ENCODE results near the gene ADGRG2.
"Not testable (repeated sequence)": the region's sequence is repeated elsewhere in the genome, so short reads cannot be mapped to it uniquely, and the experiment has no call there.

ADGRG2 gene

GRCh38 chrX:19003756-19004155 is 118.5 kb downstream of the ADGRG2 start:
- DNase-seq, result no peak

GRCh38 chrX:18998653-18999052 is 123.6 kb downstream of the ADGRG2 start:
- DNase-seq, result no peak

GRCh38 chrX:18997916-18998315 is 124.4 kb downstream of the ADGRG2 start:
- DNase-seq, result no peak

GRCh38 chrX:18996536-18996935 is 125.7 kb downstream of the ADGRG2 start:
- DNase-seq, result no peak

GRCh38 chrX:18995221-18995620 is 127.0 kb downstream of the ADGRG2 start:
- DNase-seq, result no peak

- no peak for DNase-seq
Measured at GRCh38 chrX:18994713-18995112, 127.6 kb downstream of the ADGRG2 start.

- DNase-seq, result no peak
Measured at GRCh38 chrX:18992829-18993228, 129.4 kb downstream of the ADGRG2 start.

GRCh38 chrX:18985186-18985435 is 137.2 kb downstream of the ADGRG2 start:
- DNase-seq, result no peak

GRCh38 chrX:18984381-18985185 is 137.7 kb downstream of the ADGRG2 start:
- DNase-seq, result peak; percentile 86

GRCh38 chrX:18983666-18984380 is 138.4 kb downstream of the ADGRG2 start, which contains the start of gene PHKA2:
Gene PHKA2, minus strand, starts transcription at chrX:18984114. Its CDS starts 182 bp downstream, at chrX:18983932.
- peak; percentile 77 for DNase-seq

- DNase-seq, result no peak
Measured at GRCh38 chrX:18981124-18981807, 141.0 kb downstream of the ADGRG2 start.

- DNase-seq, result not testable (repeated sequence)
Measured at GRCh38 chrX:18980262-18980661, 142.0 kb downstream of the ADGRG2 start.

GRCh38 chrX:18974993-18975392 is 147.3 kb downstream of the ADGRG2 start:
- no peak for DNase-seq

GRCh38 chrX:18973527-18974192 is 148.6 kb downstream of the ADGRG2 start:
- no peak for DNase-seq

GRCh38 chrX:18971506-18971905 is 150.8 kb downstream of the ADGRG2 start:
- DNase-seq, result no peak

GRCh38 chrX:18970465-18970864 is 151.8 kb downstream of the ADGRG2 start:
- DNase-seq, result no peak

GRCh38 chrX:18966624-18967023 is 155.6 kb downstream of the ADGRG2 start:
- DNase-seq, result no peak

GRCh38 chrX:18964901-18965300 is 157.4 kb downstream of the ADGRG2 start:
- no peak for DNase-seq

GRCh38 chrX:18964026-18964425 is 158.2 kb downstream of the ADGRG2 start:
- DNase-seq, result no peak

GRCh38 chrX:18962329-18962728 is 159.9 kb downstream of the ADGRG2 start:
- no peak for DNase-seq

GRCh38 chrX:18961686-18962085 is 160.6 kb downstream of the ADGRG2 start:
- DNase-seq, result no peak

GRCh38 chrX:18956303-18957032 is 165.8 kb downstream of the ADGRG2 start:
- DNase-seq, result no peak

GRCh38 chrX:18955676-18956075 is 166.6 kb downstream of the ADGRG2 start:
- DNase-seq, result no peak
